A204.1 (cell line): Measurements from ENCODE around the gene TANGO2.

Experiments
- FAIRE-seq: peaks from 2 replicates; lab custom pipeline; 2012; peaks lifted over from hg19 to GRCh38; lab: Jason Lieb, UNC

TANGO2 gene

GRCh38 chr22:19983741-19984140 is 37.2 kb upstream of the TANGO2 start:
- FAIRE-seq: no peak

GRCh38 chr22:19984201-19984753 is 36.6 kb upstream of the TANGO2 start:
- no peak for FAIRE-seq

- FAIRE-seq: no peak
These were observed 35.8 kb upstream of the TANGO2 start for GRCh38 chr22:19984851-19985811.

GRCh38 chr22:19986011-19986409 is 34.9 kb upstream of the TANGO2 start:
- FAIRE-seq: no peak

- no peak for FAIRE-seq
These were observed 34.2 kb upstream of the TANGO2 start for GRCh38 chr22:19986410-19987341.

GRCh38 chr22:19987394-19988306 is 33.3 kb upstream of the TANGO2 start:
- FAIRE-seq: no peak

GRCh38 chr22:19988331-19988808 is 32.5 kb upstream of the TANGO2 start:
- no peak for FAIRE-seq

GRCh38 chr22:19988965-19989724 is 31.8 kb upstream of the TANGO2 start:
- no peak for FAIRE-seq

GRCh38 chr22:19989725-19990067 is 31.2 kb upstream of the TANGO2 start:
- no peak for FAIRE-seq

GRCh38 chr22:19990188-19990587 is 30.7 kb upstream of the TANGO2 start:
- no peak for FAIRE-seq

- no peak for FAIRE-seq
These were observed 30.1 kb upstream of the TANGO2 start for GRCh38 chr22:19990609-19991394.

GRCh38 chr22:19991395-19991644 is 29.6 kb upstream of the TANGO2 start:
- FAIRE-seq: no peak

GRCh38 chr22:19991645-19992451 is 29.1 kb upstream of the TANGO2 start:
- no peak for FAIRE-seq

GRCh38 chr22:19992481-19992911 is 28.4 kb upstream of the TANGO2 start:
- FAIRE-seq: no peak

- FAIRE-seq: no peak
These were observed 28.0 kb upstream of the TANGO2 start for GRCh38 chr22:19992921-19993355.

GRCh38 chr22:19993926-19994325 is 27.0 kb upstream of the TANGO2 start:
- no peak for FAIRE-seq

- no peak for FAIRE-seq
These were observed 25.9 kb upstream of the TANGO2 start for GRCh38 chr22:19994851-19995610.

- no peak for FAIRE-seq
These were observed 25.1 kb upstream of the TANGO2 start for GRCh38 chr22:19995611-19996339.
